OCI-LY1 (cell line): Measurements from ENCODE around the gene TIRAP.

ENCODE experiments used
- CTCF ChIP-seq: fragments of 200-600 bp; sonication (generic), shearing (Covaris generic); IDR thresholded peaks from 2 replicates; pipeline ENCODE4 v1.5.1; 2017; ENCODE audit warnings: mild to moderate bottlenecking, antibody characterized with exemption, low read length, moderate library complexity, mixed read lengths
- EZH2 ChIP-seq: fragments of 200-600 bp; sonication (generic), shearing (Covaris generic); IDR thresholded peaks from 2 replicates; pipeline ENCODE4 v1.8.0; 2017; ENCODE audit warnings: borderline replicate concordance, mixed run types, mild to moderate bottlenecking, antibody characterized with exemption, low read length, moderate library complexity, mixed read lengths

GRCh38 chr11:126339073-126339862, 56.4 kb downstream of the TIRAP start:
- TF ChIP-seq CTCF: no peak
- TF ChIP-seq EZH2: no peak
